Natural killer cell (primary cell): ENCODE data around the gene ADAM19. TPM values are rescaled to one million over a fixed set of nuclear protein-coding genes. Genes with fewer than 3 reads are reported as not detected.
"Not testable (repeated sequence)": the region's sequence is repeated elsewhere in the genome, so short reads cannot be mapped to it uniquely, and the experiment has no call there.

Source experiments
- ATAC-seq, 3 donors: fragments of 150-1000 bp in 2 of 3; fragments of 200-7000 bp in 1 of 3; cut with Tn5 transposase; 1 replicate in 1 of 3; 2 replicates in 2 of 3; pipeline ENCODE4 v1.10.0; 2021; ENCODE audit warnings: mild to moderate bottlenecking in 2 of 3, moderate library complexity in 2 of 3
- DNase-seq, 2 donors: peaks; one replicate each; pipeline versions ENCODE4 v3.0.0 to v3.0.0-alpha.2; 2013 to 2021; ENCODE audit warnings: mixed read lengths in 1 of 2
- H3K27ac ChIP-seq: one replicate; pipeline ENCODE4 v1.5.1; 2013; ENCODE audit warnings: mild to moderate bottlenecking, low read length
- H3K27me3 ChIP-seq: one replicate; pipeline ENCODE4 v1.6.1; 2013; ENCODE audit warnings: low read length; ENCODE audit not compliant: control insufficient read depth, insufficient read depth
- H3K36me3 ChIP-seq: one replicate; pipeline ENCODE4 v1.6.1; 2013; ENCODE audit warnings: low read length; ENCODE audit not compliant: control insufficient read depth, insufficient read depth
- H3K4me1 ChIP-seq: one replicate; pipeline ENCODE4 v1.6.1; 2013; ENCODE audit warnings: low read length; ENCODE audit not compliant: control insufficient read depth, insufficient read depth
- H3K4me3 ChIP-seq: one replicate; pipeline ENCODE4 v1.5.1; 2013; ENCODE audit warnings: low read length
- H3K9me3 ChIP-seq: one replicate; pipeline ENCODE4 v1.6.1; 2013; ENCODE audit warnings: low read length; ENCODE audit not compliant: control insufficient read depth, insufficient read depth
- H3K27ac Mint-ChIP-seq, 2 donors: one replicate each; pipeline ENCODE4 v1.8.0; 2022; ENCODE audit warnings: mild to moderate bottlenecking in 2 of 2, mixed read lengths in 2 of 2, moderate library complexity in 1 of 2
- H3K27me3 Mint-ChIP-seq, 2 donors: one replicate each; pipeline ENCODE4 v1.8.0; 2022; ENCODE audit warnings: low read depth in 2 of 2, mixed read lengths in 2 of 2
- H3K36me3 Mint-ChIP-seq: one replicate; pipeline ENCODE4 v1.8.0; 2022; ENCODE audit warnings: mixed read lengths
- H3K4me1 Mint-ChIP-seq, 2 donors: one replicate each; pipeline ENCODE4 v1.8.0; 2022; ENCODE audit warnings: mixed read lengths in 2 of 2
- H3K4me3 Mint-ChIP-seq: one replicate; pipeline ENCODE4 v1.8.0; 2022; ENCODE audit warnings: mild to moderate bottlenecking, moderate library complexity, mixed read lengths
- H3K9me3 Mint-ChIP-seq, 2 donors: one replicate each; pipeline ENCODE4 v1.8.0; 2022; ENCODE audit warnings: mixed read lengths in 2 of 2
- WGBS: methylation state at CpG from one replicate; pipeline ENCODE4 v1.1.7; 2013; ENCODE audit warnings: missing lambda C conversion rate; ENCODE audit not compliant: insufficient coverage; 5-methylcytosine and 5-hydroxymethylcytosine counted together
- intact Hi-C: fragments of 100-400 bp; cut with micrococcal nuclease; formaldehyde crosslinking; loops from one replicate; pipeline ENCODE4 v1.14.2; 2022
- total RNA-seq, 4 donors: library from RNA; stranded (reverse); fragments of 120-200 nt in 1 of 4; gene quantifications; one replicate each; pipeline versions ENCODE4 v1.2.3 to v1.2.4, GENCODE V29; 2013 to 2022
- TF ChIP-seq, protein P1 (sequence below): fragments of 200-600 bp; IDR thresholded peaks from one replicate; pipeline ENCODE4 v1.8.0; 2022; ENCODE audit warnings: antibody characterized with exemption

The ADAM19 gene
- total RNA-seq, 3 donors from 2014 or later (not counting 1 experiment from before 2014, with no cell fraction given): 1.2 to 28.0 (median 4.7) TPM

DNA sequence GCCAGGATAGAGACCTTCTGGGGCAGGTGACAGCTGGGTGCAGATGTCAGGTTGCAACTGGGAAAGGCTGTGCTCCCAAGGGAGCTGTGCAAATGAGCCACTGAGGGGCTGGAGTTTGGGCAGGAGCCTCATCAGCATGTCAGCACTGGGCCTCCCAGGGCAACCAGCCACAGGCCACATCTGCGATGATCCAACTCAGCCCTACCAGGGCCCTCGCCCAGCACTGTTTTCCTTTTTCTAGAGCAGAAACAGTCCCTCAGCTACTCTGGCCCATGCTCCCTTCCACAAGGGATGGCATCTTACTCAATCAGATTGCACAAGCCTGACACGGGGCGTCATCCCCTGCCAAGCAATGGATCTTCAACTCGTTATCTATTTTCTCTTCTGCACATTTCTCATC is 90.8 kb downstream of the ADAM19 start:
- Histone ChIP-seq H3K4me3 (no peak overlapping the region), H3K4me1 (peaks cover 34% of the 10 kb centered on the region), H3K9me3 (no peaks in the 10 kb centered on the region), H3K36me3 (no peaks in the 10 kb centered on the region), H3K27me3 (no peaks in the 10 kb centered on the region), H3K27ac (no peak overlapping the region)
- 82% methylated on average over 5 of the region's 5 CpGs for WGBS
- peaks cover 8 to 10% of the 10 kb centered on the region in 2 donors for H3K4me1 Mint-ChIP-seq
- DNase-seq: no peak
- TF ChIP-seq, protein P1, sequence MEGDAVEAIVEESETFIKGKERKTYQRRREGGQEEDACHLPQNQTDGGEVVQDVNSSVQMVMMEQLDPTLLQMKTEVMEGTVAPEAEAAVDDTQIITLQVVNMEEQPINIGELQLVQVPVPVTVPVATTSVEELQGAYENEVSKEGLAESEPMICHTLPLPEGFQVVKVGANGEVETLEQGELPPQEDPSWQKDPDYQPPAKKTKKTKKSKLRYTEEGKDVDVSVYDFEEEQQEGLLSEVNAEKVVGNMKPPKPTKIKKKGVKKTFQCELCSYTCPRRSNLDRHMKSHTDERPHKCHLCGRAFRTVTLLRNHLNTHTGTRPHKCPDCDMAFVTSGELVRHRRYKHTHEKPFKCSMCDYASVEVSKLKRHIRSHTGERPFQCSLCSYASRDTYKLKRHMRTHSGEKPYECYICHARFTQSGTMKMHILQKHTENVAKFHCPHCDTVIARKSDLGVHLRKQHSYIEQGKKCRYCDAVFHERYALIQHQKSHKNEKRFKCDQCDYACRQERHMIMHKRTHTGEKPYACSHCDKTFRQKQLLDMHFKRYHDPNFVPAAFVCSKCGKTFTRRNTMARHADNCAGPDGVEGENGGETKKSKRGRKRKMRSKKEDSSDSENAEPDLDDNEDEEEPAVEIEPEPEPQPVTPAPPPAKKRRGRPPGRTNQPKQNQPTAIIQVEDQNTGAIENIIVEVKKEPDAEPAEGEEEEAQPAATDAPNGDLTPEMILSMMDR: no peak
- no peak overlapping the region for H3K4me3 Mint-ChIP-seq
- intact Hi-C loops: no loop called here
- no peaks in the 10 kb centered on the region for H3K9me3 Mint-ChIP-seq
- no peak overlapping the region for H3K27ac Mint-ChIP-seq
- peaks cover 0 to 2% of the 10 kb centered on the region in 2 donors for H3K27me3 Mint-ChIP-seq
- H3K36me3 Mint-ChIP-seq: no peaks in the 10 kb centered on the region
- no peak for ATAC-seq

DNA sequence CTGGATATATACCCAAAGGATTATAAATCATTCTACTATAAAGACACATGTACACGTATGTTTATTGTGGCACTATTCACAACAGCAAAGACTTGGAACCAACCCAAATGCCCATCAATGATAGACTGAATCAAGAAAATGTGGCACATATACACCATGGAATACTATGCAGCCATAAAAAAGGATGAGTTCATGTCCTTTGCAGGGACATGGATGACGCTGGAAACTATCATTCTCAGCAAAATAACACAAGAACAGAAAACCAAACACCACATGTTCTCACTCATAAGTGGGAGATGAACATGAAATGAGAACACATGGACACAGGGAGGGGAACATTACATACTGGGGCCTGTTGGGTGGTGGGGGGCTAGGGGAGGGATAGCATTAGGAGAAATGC is 92.9 kb downstream of the ADAM19 start:
- ATAC-seq, H3K27me3 ChIP-seq, H3K27me3 Mint-ChIP-seq, H3K4me3 ChIP-seq, intact Hi-C loops, H3K27ac ChIP-seq, H3K36me3 Mint-ChIP-seq, H3K9me3 Mint-ChIP-seq, H3K4me3 Mint-ChIP-seq, H3K36me3 ChIP-seq, H3K9me3 ChIP-seq, H3K27ac Mint-ChIP-seq, DNase-seq: not testable (repeated sequence)
- peaks cover 28% of the 10 kb centered on the region for H3K4me1 ChIP-seq
- H3K4me1 Mint-ChIP-seq: peaks cover 8 to 10% of the 10 kb centered on the region in 2 donors
- WGBS: 100% methylated on average over 1 of the region's 2 CpGs

DNA sequence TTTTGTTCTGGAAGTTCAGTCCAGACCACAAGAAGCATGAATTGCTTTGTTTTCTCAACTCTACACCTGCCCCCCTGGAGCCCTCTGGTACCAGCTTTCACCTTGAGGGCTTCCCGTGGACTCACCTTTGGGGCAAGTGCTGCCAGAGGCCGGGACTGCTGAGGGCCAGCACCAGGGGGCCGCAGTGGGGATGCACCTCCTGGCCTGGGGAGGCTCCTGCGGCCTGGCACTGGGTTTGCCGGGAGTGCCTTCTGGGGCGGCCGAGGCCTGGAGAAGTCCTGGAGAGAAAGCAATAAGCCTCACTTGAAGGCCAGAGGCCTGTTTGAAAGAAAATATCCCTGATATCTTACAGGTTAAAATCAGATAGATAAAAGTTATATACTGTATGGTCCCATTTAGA is 93.9 kb downstream of the ADAM19 start:
- Mint-ChIP-seq H3K27ac (no peak overlapping the region), H3K4me1 (peaks cover 3 to 4% of the 10 kb centered on the region in 2 donors), H3K27me3 (peaks cover 0 to 2% of the 10 kb centered on the region in 2 donors), H3K36me3 (no peaks in the 10 kb centered on the region), H3K4me3 (no peak overlapping the region), H3K9me3 (no peaks in the 10 kb centered on the region)
- H3K27ac ChIP-seq: peak overlapping the region; percentile 10
- H3K4me3 ChIP-seq: no peak overlapping the region
- H3K36me3 ChIP-seq: no peaks in the 10 kb centered on the region
- TF ChIP-seq, protein P1: no peak
- DNase-seq: no peak
- 95% methylated on average over 7 of the region's 7 CpGs for WGBS
- peaks cover 21% of the 10 kb centered on the region for H3K4me1 ChIP-seq
- intact Hi-C loops: no loop called here
- no peaks in the 10 kb centered on the region for H3K27me3 ChIP-seq
- H3K9me3 ChIP-seq: no peaks in the 10 kb centered on the region
- ATAC-seq: no peak

DNA sequence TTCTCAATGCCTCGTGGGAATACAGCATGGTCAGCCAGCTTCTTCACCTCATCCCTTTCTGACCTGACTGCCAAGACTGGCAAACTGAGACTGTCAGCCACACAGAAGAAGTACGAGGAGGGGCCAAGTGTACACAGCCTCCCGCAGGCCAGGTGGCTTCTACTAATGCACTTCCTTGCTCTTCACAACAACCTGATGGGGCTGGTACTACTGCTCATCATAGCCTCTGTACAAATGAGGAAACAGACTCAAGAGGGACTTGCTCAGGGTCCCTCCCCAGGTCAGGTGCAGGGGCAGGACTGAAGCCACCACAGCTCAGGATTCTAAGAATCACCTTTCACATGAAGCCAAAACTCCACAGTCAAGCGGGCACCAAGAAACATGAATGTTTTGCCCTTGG is 94.3 kb downstream of the ADAM19 start:
- WGBS: 72% methylated on average over 4 of the region's 4 CpGs
- Histone ChIP-seq H3K4me1 (peaks cover 18% of the 10 kb centered on the region), H3K36me3 (no peaks in the 10 kb centered on the region), H3K27ac (peak overlapping the region; percentile 19), H3K9me3 (no peaks in the 10 kb centered on the region), H3K27me3 (no peaks in the 10 kb centered on the region), H3K4me3 (no peak overlapping the region)
- H3K36me3 Mint-ChIP-seq: no peaks in the 10 kb centered on the region
- TF ChIP-seq, protein P1: no peak
- no peak overlapping the region for H3K27ac Mint-ChIP-seq
- DNase-seq: no peak
- no peak overlapping the region for H3K4me3 Mint-ChIP-seq
- ATAC-seq: no peak
- no peaks in the 10 kb centered on the region for H3K4me1 Mint-ChIP-seq
- intact Hi-C loops: no loop called here
- no peaks in the 10 kb centered on the region for H3K9me3 Mint-ChIP-seq
- peaks cover 0 to 2% of the 10 kb centered on the region in 2 donors for H3K27me3 Mint-ChIP-seq
